NCI-H2196 (cell line): Measurements from ENCODE around the gene GZF1.

ENCODE experiments used
- DNase-seq: peaks from one replicate; lab custom pipeline; 2025; ENCODE audit not compliant: unreplicated experiment; lab: John Stamatoyannopoulos, UW

Gene GZF1

GRCh38 chr20:23368316-23369071 is 6.5 kb downstream of the GZF1 start:
- DNase-seq = no peak

- no peak for DNase-seq
Observed at GRCh38 chr20:23369072-23369823, 7.3 kb downstream of the GZF1 start.

- DNase-seq = no peak
Observed at GRCh38 chr20:23370274-23370673, 8.3 kb downstream of the GZF1 start.

- DNase-seq = no peak
Observed at GRCh38 chr20:23370873-23371272, 8.9 kb downstream of the GZF1 start.

GRCh38 chr20:23371496-23371895 is 9.5 kb downstream of the GZF1 start:
- no peak for DNase-seq

GRCh38 chr20:23374441-23374840 is 12.5 kb downstream of the GZF1 start:
- DNase-seq = no peak

- DNase-seq = no peak
Observed at GRCh38 chr20:23375827-23376226, 13.8 kb downstream of the GZF1 start.

- no peak for DNase-seq
Observed at GRCh38 chr20:23379772-23380171, 17.8 kb downstream of the GZF1 start.

GRCh38 chr20:23381876-23382275 is 19.9 kb downstream of the GZF1 start:
- DNase-seq = no peak

- no peak for DNase-seq
Observed at GRCh38 chr20:23386304-23387117, 24.5 kb downstream of the GZF1 start.

GRCh38 chr20:23387118-23387443 is 25.1 kb downstream of the GZF1 start:
- DNase-seq = no peak

- DNase-seq = no peak
Observed at GRCh38 chr20:23390091-23390774, 28.3 kb downstream of the GZF1 start.

- DNase-seq = no peak
Observed at GRCh38 chr20:23391707-23392310, 29.8 kb downstream of the GZF1 start.

GRCh38 chr20:23393996-23394775 is 32.2 kb downstream of the GZF1 start:
- no peak for DNase-seq

GRCh38 chr20:23396950-23397627 is 35.1 kb downstream of the GZF1 start:
- DNase-seq = peak; percentile 33

GRCh38 chr20:23397961-23398360 is 36.0 kb downstream of the GZF1 start:
- DNase-seq = no peak

- DNase-seq = peak; percentile 34
Observed at GRCh38 chr20:23399568-23400241, 37.7 kb downstream of the GZF1 start.

- no peak for DNase-seq
Observed at GRCh38 chr20:23401051-23401450, 39.1 kb downstream of the GZF1 start.

- DNase-seq = no peak
Observed at GRCh38 chr20:23403751-23404150, 41.8 kb downstream of the GZF1 start.
